KMS-11 (cell line): ENCODE measurements around the gene PROM1.

Experiments used
- H2AFZ ChIP-seq: fragments of 200-600 bp; sonication (generic); 2 replicates; pipeline ENCODE4 v1.6.1; 2016; ENCODE audit warnings: antibody characterized with exemption, mixed run types, low read depth
- H3K27ac ChIP-seq: fragments of 200-600 bp; sonication (generic); 2 replicates; pipeline ENCODE4 v1.6.1; 2016; ENCODE audit warnings: mild to moderate bottlenecking, mixed run types
- H3K27me3 ChIP-seq: fragments of 200-600 bp; sonication (generic); 2 replicates; pipeline ENCODE4 v1.6.1; 2017; ENCODE audit warnings: mild to moderate bottlenecking, low read depth, mixed run types, moderate library complexity; ENCODE audit not compliant: insufficient read depth
- H3K36me3 ChIP-seq: fragments of 200-600 bp; sonication (generic); 2 replicates; pipeline ENCODE4 v1.6.1; 2017; ENCODE audit warnings: mild to moderate bottlenecking, mixed run types; ENCODE audit not compliant: insufficient read depth
- H3K4me1 ChIP-seq: fragments of 200-600 bp; sonication (generic); 2 replicates; pipeline ENCODE4 v1.6.1; 2016; ENCODE audit warnings: mild to moderate bottlenecking, low read depth, mixed run types; ENCODE audit not compliant: poor library complexity, severe bottlenecking
- H3K4me2 ChIP-seq: fragments of 200-600 bp; sonication (generic); 2 replicates; pipeline ENCODE4 v1.7.0; 2016; ENCODE audit warnings: mild to moderate bottlenecking, mixed run types
- H3K4me3 ChIP-seq: fragments of 200-600 bp; sonication (generic); IDR thresholded peaks from 2 replicates; pipeline ENCODE4 v1.6.1; 2017; ENCODE audit warnings: low read depth, low read length, mixed read lengths; ENCODE audit not compliant: insufficient read depth
- H3K79me2 ChIP-seq: fragments of 200-600 bp; sonication (generic); 2 replicates; pipeline ENCODE4 v1.6.1; 2016; ENCODE audit warnings: low read depth, mixed run types; ENCODE audit not compliant: insufficient read depth
- H3K9ac ChIP-seq: fragments of 200-600 bp; sonication (generic); 2 replicates; pipeline ENCODE4 v1.6.1; 2016; ENCODE audit warnings: mild to moderate bottlenecking, mixed run types
- H4K20me1 ChIP-seq: fragments of 200-600 bp; sonication (generic); 2 replicates; pipeline ENCODE4 v1.6.1; 2016; ENCODE audit warnings: mild to moderate bottlenecking, mixed run types; ENCODE audit not compliant: insufficient read depth
- CTCF ChIP-seq: fragments of 200-600 bp; sonication (generic); conservative IDR thresholded peaks from 2 replicates; pipeline ENCODE4 v1.6.1; 2017; ENCODE audit warnings: low read depth, mild to moderate bottlenecking, antibody characterized with exemption, low read length, moderate library complexity, mixed read lengths

Gene PROM1

DNA sequence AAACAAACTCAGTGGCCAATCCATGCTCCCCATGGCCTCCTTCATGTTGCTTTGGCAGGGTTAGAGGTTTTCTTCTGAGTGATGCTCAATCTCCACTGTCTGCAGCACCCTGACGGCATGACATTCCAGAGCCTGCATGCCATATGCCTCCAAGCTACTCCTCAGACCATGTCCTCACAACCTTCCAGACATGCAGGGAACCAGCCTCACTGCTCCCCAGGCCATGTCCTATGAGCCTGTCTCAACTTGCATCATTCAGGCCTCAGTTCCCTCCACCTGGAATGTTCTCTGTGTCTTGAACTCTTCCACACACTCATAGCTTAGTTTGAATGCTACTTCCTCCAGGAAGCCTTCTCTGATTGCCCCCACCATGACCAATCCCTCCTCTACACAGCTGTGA lies 18.8 kb downstream of the PROM1 start:
- no peak overlapping the region for H3K27ac ChIP-seq
- H4K20me1 ChIP-seq, result no peaks in the 10 kb centered on the region
- H3K4me1 ChIP-seq, result no peaks in the 10 kb centered on the region
- H3K36me3 ChIP-seq, result no peaks in the 10 kb centered on the region
- H3K4me3 ChIP-seq, result no peak overlapping the region
- no peak overlapping the region for H3K4me2 ChIP-seq
- no peak overlapping the region for H3K9ac ChIP-seq
- H3K79me2 ChIP-seq, result no peaks in the 10 kb centered on the region
- H3K27me3 ChIP-seq, result no peaks in the 10 kb centered on the region
- H2AFZ ChIP-seq, result no peak overlapping the region
- no peak for TF ChIP-seq CTCF

DNA sequence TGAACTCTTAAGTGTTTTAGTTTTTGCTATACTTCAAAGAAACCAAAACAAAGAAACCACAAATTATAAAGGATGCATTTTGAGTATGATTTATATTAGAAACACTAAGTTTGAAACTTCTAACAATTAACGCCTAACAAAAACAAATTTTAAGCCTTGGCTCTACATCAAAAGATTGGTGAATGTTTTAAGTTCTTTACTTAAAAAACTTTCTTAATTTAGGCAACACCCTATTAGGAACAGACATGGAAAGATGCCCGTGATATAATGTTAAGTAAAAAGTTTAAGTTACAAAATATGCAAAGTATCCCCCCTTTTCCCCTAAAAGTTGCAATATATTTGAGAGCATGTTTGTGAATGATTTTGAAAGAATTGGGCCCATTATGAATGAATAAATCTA lies 21.2 kb downstream of the PROM1 start:
- Histone ChIP-seq H3K9ac (no peak overlapping the region), H2AFZ (no peak overlapping the region), H3K4me1 (no peaks in the 10 kb centered on the region), H3K79me2 (no peaks in the 10 kb centered on the region), H4K20me1 (no peaks in the 10 kb centered on the region), H3K27me3 (no peaks in the 10 kb centered on the region), H3K4me3 (no peak overlapping the region), H3K4me2 (no peak overlapping the region), H3K27ac (no peak overlapping the region), H3K36me3 (no peaks in the 10 kb centered on the region)
- TF ChIP-seq CTCF, result no peak

DNA sequence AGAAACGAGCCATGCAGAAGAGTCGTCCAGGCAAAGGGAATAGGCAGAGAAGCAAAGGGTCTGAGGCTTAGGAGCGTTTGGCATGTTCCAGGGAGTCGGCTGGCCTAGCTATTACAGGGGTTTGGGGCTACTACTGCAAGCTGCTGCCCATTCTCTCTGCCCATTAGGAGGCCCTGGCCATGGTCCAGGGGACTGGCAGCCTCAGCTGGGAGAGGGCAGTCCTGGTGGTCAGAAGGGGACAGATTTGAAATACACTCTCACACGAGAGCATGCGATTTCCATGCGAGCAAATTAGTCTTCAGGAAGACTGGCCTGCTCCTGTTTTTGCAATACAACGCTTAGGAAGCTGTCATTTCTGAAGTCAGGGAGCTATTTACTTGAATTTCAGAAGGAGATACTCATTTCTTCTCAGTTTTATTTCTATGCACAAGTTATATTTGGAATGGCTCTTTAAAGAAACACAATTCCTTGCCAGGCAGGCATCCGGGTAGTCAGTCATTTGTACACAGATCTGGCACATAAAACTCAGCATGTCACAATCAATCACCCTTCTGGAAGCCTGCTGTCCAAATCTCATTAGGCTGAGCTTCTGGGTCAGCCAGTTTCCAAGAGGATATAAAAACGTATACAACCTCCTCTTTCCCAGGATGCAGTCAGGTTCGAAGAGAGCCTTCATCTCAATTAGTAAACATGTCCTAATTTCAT lies 27.0 kb downstream of the PROM1 start:
- Histone ChIP-seq H3K4me3 (no peak overlapping the region), H3K27ac (no peak overlapping the region), H4K20me1 (no peaks in the 10 kb centered on the region), H2AFZ (no peak overlapping the region), H3K36me3 (no peaks in the 10 kb centered on the region), H3K9ac (no peak overlapping the region), H3K27me3 (no peaks in the 10 kb centered on the region), H3K4me1 (no peaks in the 10 kb centered on the region), H3K4me2 (no peak overlapping the region), H3K79me2 (no peaks in the 10 kb centered on the region)
- no peak for TF ChIP-seq CTCF

GRCh38 chr4:16055873-16056272 lies 27.9 kb downstream of the PROM1 start:
- Histone ChIP-seq H3K27me3 (no peaks in the 10 kb centered on the region), H4K20me1 (no peaks in the 10 kb centered on the region), H3K4me3 (no peak overlapping the region), H3K27ac (no peak overlapping the region), H3K4me1 (no peaks in the 10 kb centered on the region), H3K4me2 (no peak overlapping the region), H2AFZ (no peak overlapping the region), H3K9ac (no peak overlapping the region), H3K36me3 (no peaks in the 10 kb centered on the region), H3K79me2 (no peaks in the 10 kb centered on the region)
- no peak for TF ChIP-seq CTCF
